Measurements from ENCODE around the gene DSP. TPM values are rescaled to one million over a fixed set of nuclear protein-coding genes. Genes with fewer than 3 reads are reported as not detected.

Gene DSP
- total and polyA plus RNA-seq, 2 of the 13 experiments (the other 11 are each of a cell fraction or from before 2014, with no cell fraction given): 89.8 to 117 TPM

GRCh38 chr6:7590918-7591302 lies 49.4 kb downstream of the DSP start (continued):
- no peak for TF ChIP-seq E2F1 (CRISPR knock-in tag; IDR thresholded peaks at IDR 0.05)
- TF ChIP-seq PHF5A (CRISPR knock-in tag; IDR thresholded peaks at IDR 0.05; ENCODE audit: low read depth, unreplicated experiment): no peak
- no peak for TF ChIP-seq ZNF619 (CRISPR knock-in tag; IDR thresholded peaks at IDR 0.05)
- TF ChIP-seq ZNF44 (CRISPR knock-in tag; IDR thresholded peaks at IDR 0.05): no peak
- TF ChIP-seq MXD1 (CRISPR knock-in tag; IDR thresholded peaks at IDR 0.05): no peak
- no peak for TF ChIP-seq SUZ12 (IDR thresholded peaks at IDR 0.05; ENCODE audit: low read depth, low read length)
- TF ChIP-seq, protein P1, sequence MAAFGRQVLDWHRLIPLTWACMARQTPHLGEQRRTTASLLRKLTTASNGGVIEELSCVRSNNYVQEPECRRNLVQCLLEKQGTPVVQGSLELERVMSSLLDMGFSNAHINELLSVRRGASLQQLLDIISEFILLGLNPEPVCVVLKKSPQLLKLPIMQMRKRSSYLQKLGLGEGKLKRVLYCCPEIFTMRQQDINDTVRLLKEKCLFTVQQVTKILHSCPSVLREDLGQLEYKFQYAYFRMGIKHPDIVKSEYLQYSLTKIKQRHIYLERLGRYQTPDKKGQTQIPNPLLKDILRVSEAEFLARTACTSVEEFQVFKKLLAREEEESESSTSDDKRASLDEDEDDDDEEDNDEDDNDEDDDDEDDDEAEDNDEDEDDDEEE (CRISPR knock-in tag; IDR thresholded peaks at IDR 0.05): no peak
- TF ChIP-seq ZNF883 (CRISPR knock-in tag; IDR thresholded peaks at IDR 0.05; ENCODE audit: not compliant biosample characterization): no peak
- no peak for TF ChIP-seq RBM22 (optimal IDR thresholded peaks at IDR 0.05; ENCODE audit: low read length)
- TF ChIP-seq ZNF878 (CRISPR knock-in tag; IDR thresholded peaks at IDR 0.05): 0 out of 2 replicates have a peak, but pooled peaks have one; percentile 4
- TF ChIP-seq ZNF772 (CRISPR knock-in tag; IDR thresholded peaks at IDR 0.05): no peak
- TF ChIP-seq MAFK (conservative IDR thresholded peaks at IDR 0.05 in 1 of 2, IDR thresholded peaks at IDR 0.05 in 1 of 2; ENCODE audit: low read length in 2 of 2): no peak
- 0 out of 2 replicates have a peak, but pooled peaks have one; percentile 7 for TF ChIP-seq ZSCAN29 (CRISPR knock-in tag; conservative IDR thresholded peaks at IDR 0.05)
- 0 out of 2 replicates have a peak, but pooled peaks have one; percentile 14 for TF ChIP-seq ZSCAN20 (CRISPR knock-in tag; IDR thresholded peaks at IDR 0.05; ENCODE audit: borderline replicate concordance)
- no peak for TF ChIP-seq SKIL (CRISPR knock-in tag; IDR thresholded peaks at IDR 0.05; ENCODE audit: borderline replicate concordance)
- TF ChIP-seq NFE2L2 (IDR thresholded peaks at IDR 0.05; ENCODE audit: low read length): no peak
- TF ChIP-seq RCOR2 (CRISPR knock-in tag; IDR thresholded peaks at IDR 0.05): 0 out of 2 replicates have a peak, but pooled peaks have one; percentile 39
- TF ChIP-seq ZNF512 (CRISPR knock-in tag; IDR thresholded peaks at IDR 0.05): no peak
- TF ChIP-seq ZNF720 (CRISPR knock-in tag; IDR thresholded peaks at IDR 0.05): no peak
- TF ChIP-seq GRHL1 (CRISPR knock-in tag; conservative IDR thresholded peaks at IDR 0.05): no peak
- TF ChIP-seq ZNF569 (CRISPR knock-in tag; IDR thresholded peaks at IDR 0.05; ENCODE audit: borderline replicate concordance): no peak
- TF ChIP-seq TRIM24 (CRISPR knock-in tag; IDR thresholded peaks at IDR 0.05): no peak
- TF ChIP-seq MTF2 (CRISPR knock-in tag; IDR thresholded peaks at IDR 0.05; ENCODE audit: borderline replicate concordance): no peak
